Measurements from ENCODE around the gene TIMMDC1.

- TF ChIP-seq POLR2A (IDR thresholded peaks at IDR 0.05) (no peak), CTCF (IDR thresholded peaks at IDR 0.05) (no peak)
Measured at GRCh38 chr3:119468041-119468440, 30.3 kb upstream of the TIMMDC1 start.

All from transverse colon (tissue), 3 donors.